Heart left ventricle (tissue), 16 donors: Measurements from ENCODE around the gene SURF6. TPM values are rescaled to one million over a fixed set of nuclear protein-coding genes. Genes with fewer than 3 reads are reported as not detected.

Experiments
- ATAC-seq, 4 donors: fragments of 200-7000 bp; cut with Tn5 transposase; one replicate each; pipeline ENCODE4 v1.9.1; 2020 to 2022; ENCODE audit warnings: moderate library complexity in 4 of 4, mild to moderate bottlenecking in 3 of 4, moderate number of reproducible peaks in 1 of 4
- DNase-seq, 5 donors: peaks; one replicate each; pipeline ENCODE4 v3.0.0-alpha.2; 2020
- H3K27ac ChIP-seq, 12 donors: fragments of 200-600 bp; sonication (generic) in 4 of 12; one replicate each; pipeline versions ENCODE4 v1.5.0 to v1.8.0; 2016 to 2022; ENCODE audit warnings: mild to moderate bottlenecking in 2 of 12
- H3K27me3 ChIP-seq, 9 donors: fragments of 200-600 bp; sonication (generic) in 2 of 9; one replicate each; pipeline versions ENCODE4 v1.5.1 to v1.8.0; 2016 to 2022; ENCODE audit warnings: mild to moderate bottlenecking in 3 of 9
- H3K36me3 ChIP-seq, 9 donors: fragments of 200-600 bp; sonication (generic) in 2 of 9; one replicate each; pipeline versions ENCODE4 v1.5.0 to v1.8.0; 2018 to 2022; ENCODE audit warnings: mild to moderate bottlenecking in 2 of 9
- H3K4me1 ChIP-seq, 12 donors: fragments of 200-600 bp; sonication (generic) in 4 of 12; one replicate each; pipeline versions ENCODE4 v1.5.0 to v1.8.0; 2016 to 2022; ENCODE audit warnings: mild to moderate bottlenecking in 3 of 12
- H3K4me3 ChIP-seq, 12 donors: fragments of 200-600 bp; sonication (generic) in 4 of 12; one replicate each; pipeline versions ENCODE4 v1.5.0 to v1.8.0; 2017 to 2022; ENCODE audit warnings: mild to moderate bottlenecking in 9 of 12, moderate library complexity in 4 of 12
- H3K9me3 ChIP-seq, 12 donors: fragments of 200-600 bp; sonication (generic) in 4 of 12; one replicate each; pipeline versions ENCODE4 v1.5.0 to v1.8.0; 2016 to 2022; ENCODE audit warnings: mild to moderate bottlenecking in 1 of 12
- CTCF ChIP-seq, 12 donors: fragments of 200-600 bp; sonication (generic) in 4 of 12; IDR thresholded peaks; one replicate each; pipeline versions ENCODE4 v1.5.0 to v1.8.0; 2018 to 2022; ENCODE audit warnings: antibody characterized with exemption in 12 of 12, mild to moderate bottlenecking in 5 of 12
- POLR2A ChIP-seq, 2 donors: fragments of 450-650 bp; IDR thresholded peaks; one replicate each; pipeline ENCODE4 v1.6.1; 2017; ENCODE audit warnings: antibody characterized with exemption in 2 of 2, mild to moderate bottlenecking in 2 of 2, moderate library complexity in 2 of 2
- WGBS, 4 donors: extraction: QIAGEN DNeasy Blood & Tissue Kit in 2 of 4; methylation state at CpG; one replicate each; pipeline versions ENCODE4 v1.1.5 to v1.1.7; 2013 to 2018; 5-methylcytosine and 5-hydroxymethylcytosine counted together
- intact Hi-C, 10 donors: fragments of 100-400 bp; cut with DNase I; formaldehyde crosslinking; loops; one replicate each; pipeline versions ENCODE4 v1.11.1 to v1.14.2; 2022
- polyA plus RNA-seq, 2 donors: library from polyadenylated mRNA; stranded (reverse); fragments of 200-250 nt; gene quantifications; one replicate each; pipeline ENCODE4 v1.2.3, GENCODE V29; 2013
- total RNA-seq, 9 donors: library from RNA; depleted of rRNA in 2 of 9; stranded (reverse); fragments of >200 nt in 2 of 9; fragmentation: NEBNext Ultra II Directional in 3 of 9; extraction: Animal tissue kit (Norgen Biotek cat#: 25700) in 3 of 9; gene quantifications; one replicate each; pipeline versions ENCODE4 v1.1.0 to v1.2.4, GENCODE V29; 2016 to 2023
- donor health status: ischemic (EF 13 %, LVEDD 7.1; RV severe dilation, severe dysfunction).
- donor health status: healthy with polysubstance abuse.
- donor health status: DM: no; HTN: yes; CAD: no.
- donor health status: DM: no; HTN: no; CAD: no.
- donor health status: ischemic (EF 25% LVEDD 6.9; RV normal size, moderate dysfunction).
- donor health status: ischemic (EF 25% LVEDD 5.7; RV mildly dilated, moderate dysfunction).
- donor health status: healthy.
- donor health status: DM: yes; HTN: yes; CAD: no.
- donor health status: ischemic (EF 35%, LVEDD 5.7; RV mildly dilated, moderate dysfunction).
- donor health status: nonischemic (EF 11% LVEDD 7.7; RV severe dilation, severe dysfunction).
- donor health status: DM: yes; HTN: yes; CAD: no.
- donor health status: PGD.
- donor health status: ischemic (EF 29% LVEDD 5.4; RV normal size, mild dysfunction).
- donor health status: nonischemic (EF 23%, LVEDD 6.1; RV moderate dilation, normal function).

Gene SURF6
- total and polyA plus RNA-seq, 11 donors = 9.2 to 19.6 (median 11.1) TPM

GRCh38 chr9:133383438-133383837, 47.5 kb upstream of the SURF6 start:
- no peaks in the 10 kb centered on the region for H3K4me1 ChIP-seq
- ATAC-seq (no peak), DNase-seq (no peak)
- no peak overlapping the region for H3K27ac ChIP-seq
- H3K4me3 ChIP-seq = no peak overlapping the region
- TF ChIP-seq CTCF (IDR thresholded peaks at IDR 0.05) = no peak
- no peak for TF ChIP-seq POLR2A (IDR thresholded peaks at IDR 0.05)
- no peaks in the 10 kb centered on the region for H3K27me3 ChIP-seq
- H3K9me3 ChIP-seq = no peaks in the 10 kb centered on the region
- 89 to 96% (median 93%) methylated on average over 3 of the region's 3 CpGs for WGBS, 4 donors
- no peaks in the 10 kb centered on the region for H3K36me3 ChIP-seq
- intact Hi-C loops = no loop called here

- Histone ChIP-seq H3K36me3 (no peaks in the 10 kb centered on the region), H3K4me1 (no peaks in the 10 kb centered on the region), H3K27me3 (no peaks in the 10 kb centered on the region), H3K9me3 (peaks cover 0 to 5% (median 0%) of the 10 kb centered on the region in 12 donors), H3K4me3 (no peak overlapping the region), H3K27ac (no peak overlapping the region)
- no peak for TF ChIP-seq CTCF (IDR thresholded peaks at IDR 0.05)
- no peak for TF ChIP-seq POLR2A (IDR thresholded peaks at IDR 0.05)
- 80 to 94% (median 90%) methylated on average over 4 of the region's 4 CpGs for WGBS, 4 donors
- no peak for DNase-seq
- intact Hi-C loops = no loop called here
- no peak for ATAC-seq
These were observed 46.6 kb upstream of the SURF6 start for GRCh38 chr9:133382507-133383141.

- TF ChIP-seq POLR2A (IDR thresholded peaks at IDR 0.05) (no peak), CTCF (IDR thresholded peaks at IDR 0.05) (no peak)
- intact Hi-C loops = no loop called here
- Histone ChIP-seq H3K36me3 (no peaks in the 10 kb centered on the region), H3K9me3 (peaks cover 0 to 10% (median 0%) of the 10 kb centered on the region in 12 donors), H3K27me3 (no peaks in the 10 kb centered on the region), H3K4me3 (no peak overlapping the region), H3K27ac (no peak overlapping the region), H3K4me1 (peaks cover 0 to 8% (median 4%) of the 10 kb centered on the region in 12 donors)
- 86 to 89% (median 87%) methylated on average over 4 of the region's 4 CpGs for WGBS, 4 donors
- DNase-seq = no peak
- ATAC-seq = no peak
These were observed 44.7 kb upstream of the SURF6 start for GRCh38 chr9:133380734-133381133.

- no peaks in the 10 kb centered on the region for H3K36me3 ChIP-seq
- DNase-seq (no peak), ATAC-seq (no peak)
- no peak overlapping the region for H3K4me3 ChIP-seq
- H3K27me3 ChIP-seq = no peaks in the 10 kb centered on the region
- H3K27ac ChIP-seq = no peak overlapping the region
- intact Hi-C loops = loop anchor here in 3 of 10 donors (5.0 kb wide), 2 partner anchors 38 to 42 kb away; partner anchors contain the start of genes SURF6 (in 2 of the 3) and REXO4 (in 1 of the 3)
- H3K4me1 ChIP-seq = peaks cover 0 to 19% (median 9%) of the 10 kb centered on the region in 12 donors
- H3K9me3 ChIP-seq = peaks cover 0 to 10% (median 0%) of the 10 kb centered on the region in 12 donors
- 90 to 93% (median 92%) methylated on average over 13 to 14 of the region's 14 CpGs for WGBS, 4 donors
- TF ChIP-seq POLR2A (IDR thresholded peaks at IDR 0.05) (no peak), CTCF (IDR thresholded peaks at IDR 0.05) (no peak)
These were observed 43.4 kb upstream of the SURF6 start for GRCh38 chr9:133379153-133380086.
